NCI-H526 treated with DMSO at 0.1 percent for 48 hours (cell line): Measurements from ENCODE around the gene RNF111.
"Not testable (repeated sequence)": the region's sequence is repeated elsewhere in the genome, so short reads cannot be mapped to it uniquely, and the experiment has no call there.

Source experiments
- DNase-seq: peaks from one replicate; lab custom pipeline; 2025; lab: John Stamatoyannopoulos, UW

Gene RNF111

GRCh38 chr15:59133929-59134427 lies 146.5 kb downstream of the RNF111 start:
- DNase-seq, result no peak

DNA sequence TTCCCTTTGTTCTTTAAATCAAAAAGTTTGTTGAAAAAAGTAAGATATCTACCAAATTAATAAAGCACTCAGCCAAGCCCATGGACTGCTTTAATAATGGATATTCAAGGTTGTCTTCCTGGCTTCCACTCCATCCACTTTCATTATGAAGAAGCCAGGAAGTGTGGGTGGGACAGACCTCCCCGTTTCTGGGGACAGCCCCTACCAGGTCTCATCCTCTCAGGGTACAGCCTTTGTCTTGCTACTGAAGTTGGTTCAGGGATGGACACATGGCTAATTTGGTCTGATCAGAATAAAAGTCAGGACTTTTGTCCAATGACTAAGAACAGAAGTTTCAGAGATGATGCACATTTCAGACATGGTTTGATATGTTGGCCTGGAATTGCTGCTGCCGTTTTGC lies 150.1 kb downstream of the RNF111 start:
- no peak for DNase-seq

DNA sequence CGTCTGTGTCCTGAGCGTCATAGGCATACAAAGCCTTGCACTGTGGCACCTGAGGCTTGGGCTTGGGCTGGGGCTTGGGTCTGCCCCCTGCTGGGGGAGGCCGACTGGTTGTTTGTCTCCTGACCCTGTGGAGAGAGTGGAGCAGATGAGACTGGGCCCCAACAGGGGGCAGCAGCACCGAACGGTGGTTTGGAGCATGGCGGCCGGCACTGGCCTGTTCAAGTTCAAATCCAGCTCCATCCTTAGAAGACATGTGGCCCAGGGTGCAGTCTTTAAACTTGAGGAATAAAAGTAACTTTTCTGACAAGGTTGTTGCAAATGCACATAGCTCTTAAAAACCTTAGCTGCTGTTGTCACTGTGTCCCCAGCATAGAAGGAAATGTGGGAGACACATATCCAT lies 150.8 kb downstream of the RNF111 start:
- DNase-seq, result no peak

DNA sequence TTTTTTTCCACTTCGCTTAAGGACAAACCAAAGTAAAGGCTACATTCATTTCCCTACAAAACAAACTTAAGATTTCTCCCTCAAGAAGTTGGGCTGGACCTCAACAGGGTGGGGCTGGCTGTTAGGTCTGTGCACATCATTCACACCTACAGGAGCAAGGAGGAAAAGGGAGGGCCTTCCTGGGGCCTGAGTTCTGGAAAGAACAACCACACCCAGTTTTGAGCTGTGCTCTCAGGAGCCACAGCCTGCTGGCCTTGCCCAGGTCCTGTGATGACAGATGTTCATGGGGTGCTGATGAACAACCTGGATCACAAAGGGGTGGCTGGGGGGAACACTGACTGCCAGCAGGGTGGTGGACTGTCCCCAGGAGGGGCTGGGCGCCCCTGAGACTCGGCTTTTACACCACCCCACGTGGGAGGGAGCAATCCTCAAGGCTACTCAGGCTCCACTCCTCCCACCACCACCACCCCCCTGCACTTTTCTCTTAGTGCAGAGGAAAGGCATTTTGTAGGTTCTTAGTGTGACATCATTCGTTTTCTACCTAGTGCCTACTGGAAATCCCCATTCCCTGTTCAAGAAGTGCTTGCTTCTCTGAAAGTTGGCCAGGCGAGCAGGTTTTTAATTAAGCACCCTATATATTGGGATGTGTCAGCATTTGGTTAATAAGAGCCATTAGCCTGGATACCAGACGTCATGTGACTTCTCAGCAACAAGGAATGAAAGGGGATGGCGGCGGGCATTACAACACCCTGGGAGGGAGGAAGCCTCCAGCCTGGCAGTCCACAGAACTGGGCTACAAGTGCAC lies 153.2 kb downstream of the RNF111 start:
- no peak for DNase-seq

DNA sequence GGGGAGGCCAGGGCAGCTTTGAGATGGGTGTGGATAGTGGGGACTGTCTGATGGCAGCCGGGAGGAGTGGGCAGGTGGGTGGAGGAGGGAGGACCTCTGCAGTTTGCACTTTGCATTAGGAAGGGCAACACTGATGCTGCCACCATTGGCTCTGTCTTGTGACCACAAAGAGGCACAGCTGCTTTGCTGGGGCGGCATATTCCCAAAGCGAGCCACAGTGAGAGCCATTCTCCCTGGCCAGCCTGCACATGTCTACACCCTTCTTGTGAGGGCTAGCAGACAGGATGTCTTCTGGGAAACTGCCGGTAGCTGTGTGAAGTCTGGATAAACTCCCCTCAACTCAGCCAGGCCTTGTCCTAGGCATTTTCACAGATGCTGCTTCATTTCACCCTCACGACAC lies 155.8 kb downstream of the RNF111 start:
- no peak for DNase-seq

DNA sequence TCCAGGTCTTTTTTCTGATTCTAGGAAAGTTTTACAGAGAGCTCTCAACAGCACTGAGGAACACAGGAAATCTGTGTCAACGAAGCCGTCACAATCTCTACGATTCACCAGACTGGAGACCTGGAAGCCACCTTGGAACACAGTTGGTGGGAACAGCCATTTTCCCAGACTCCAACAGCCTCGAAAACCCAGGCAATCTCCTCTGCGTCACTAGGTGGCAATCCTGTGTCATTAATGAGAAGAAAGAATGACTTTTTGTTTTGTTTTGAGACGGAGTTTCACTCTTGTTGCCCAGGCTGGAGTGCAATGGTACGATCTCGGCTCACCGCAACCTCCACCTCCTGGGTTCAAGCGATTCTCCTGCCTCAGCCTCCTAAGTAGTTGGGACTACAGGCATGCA lies 157.1 kb downstream of the RNF111 start:
- DNase-seq, result not testable (repeated sequence)
